ENCODE measurements around the gene SEMA7A.

The SEMA7A gene

GRCh38 chr15:74428970-74429780 is 4.6 kb downstream of the SEMA7A start:
- DNase-seq = no peak

GRCh38 chr15:74428442-74428787 is 5.3 kb downstream of the SEMA7A start:
- DNase-seq = no peak

- no peak for DNase-seq
Measured at GRCh38 chr15:74427607-74428441, 5.9 kb downstream of the SEMA7A start.

DNA sequence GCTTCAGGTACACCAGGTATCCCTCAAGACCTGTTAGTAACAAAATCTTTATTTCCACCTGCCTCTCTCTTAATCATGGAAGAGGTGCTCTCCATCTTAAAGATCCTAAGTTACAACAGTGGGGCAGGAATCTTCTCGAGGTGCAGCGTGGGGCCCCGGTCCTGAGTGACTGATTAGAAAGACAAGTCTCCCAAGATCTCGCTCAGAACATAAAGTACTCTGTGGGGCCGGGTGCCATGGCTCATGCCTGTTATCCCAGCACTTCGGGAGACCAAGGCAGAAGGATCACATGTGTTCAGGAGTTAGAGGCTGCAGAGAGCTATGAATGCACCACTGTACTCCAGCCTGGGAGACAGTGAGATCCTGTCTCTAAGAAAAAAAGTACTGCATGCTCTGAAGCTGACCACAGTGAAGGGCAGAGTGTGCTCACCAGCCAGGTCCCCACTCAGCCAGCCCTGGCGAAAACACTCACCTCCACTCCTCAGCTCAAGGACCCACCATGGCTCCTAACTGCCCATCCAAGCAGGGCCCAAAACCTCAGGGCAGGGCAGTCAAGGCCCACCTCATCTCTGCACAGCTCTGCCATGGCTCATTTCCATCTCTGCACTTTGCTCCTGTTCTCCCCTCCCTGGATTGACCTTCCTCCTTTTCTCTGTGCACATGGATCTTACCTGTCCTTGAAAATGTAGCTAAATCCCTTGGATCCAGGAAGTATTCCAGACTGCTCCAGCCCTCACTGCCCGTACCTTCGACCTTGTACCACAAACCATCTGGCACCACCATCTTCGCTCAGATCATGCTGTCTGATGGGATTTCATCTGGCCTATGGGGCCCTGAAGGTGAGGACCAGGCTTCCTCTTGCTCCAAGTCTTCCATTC is 7.1 kb downstream of the SEMA7A start:
- no peak for DNase-seq

GRCh38 chr15:74425630-74426029 is 8.1 kb downstream of the SEMA7A start:
- no peak for DNase-seq

- no peak for DNase-seq
Measured at GRCh38 chr15:74424901-74425528, 8.7 kb downstream of the SEMA7A start.

DNA sequence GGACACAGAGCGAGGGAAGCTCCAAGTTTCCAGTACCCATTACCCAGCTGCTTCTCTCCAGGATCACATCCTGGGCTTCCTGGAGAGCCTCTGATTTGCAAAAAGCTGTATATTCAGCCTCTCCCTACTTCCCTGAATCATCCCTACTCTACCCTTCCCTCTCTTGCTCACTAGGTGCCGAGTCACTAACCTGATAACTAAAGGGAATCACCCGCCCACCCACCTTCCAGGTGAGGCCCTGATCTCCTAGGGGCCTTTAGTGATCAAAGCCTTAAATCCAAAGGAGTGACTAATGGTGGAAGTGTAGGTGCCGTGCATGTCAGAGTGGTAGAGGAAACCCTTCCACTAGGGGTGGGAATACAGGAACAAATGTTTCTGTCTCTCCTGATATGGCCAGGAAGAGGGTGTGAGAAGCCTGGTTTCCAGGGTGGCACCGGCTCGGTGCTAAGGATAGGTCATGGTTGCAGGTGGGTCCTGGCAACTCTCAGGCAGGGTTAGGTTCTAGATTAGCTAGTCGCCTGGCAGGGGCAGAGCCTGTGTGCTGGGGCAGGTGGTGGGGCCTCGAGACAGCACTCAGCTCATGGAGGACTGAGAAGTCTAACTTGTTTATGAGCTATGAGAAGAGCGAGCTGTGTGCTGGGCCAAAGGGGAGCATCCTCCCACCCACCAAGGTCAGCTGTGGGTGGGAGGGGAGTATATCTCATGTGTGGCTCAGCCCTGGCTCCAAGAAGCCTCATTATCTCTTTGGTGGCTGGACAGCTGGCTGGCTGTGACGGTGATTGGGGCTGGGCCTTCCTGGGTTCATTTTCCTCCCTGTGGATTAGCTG is 10.1 kb downstream of the SEMA7A start:
- DNase-seq = no peak

- DNase-seq = no peak
Measured at GRCh38 chr15:74422652-74423430, 10.9 kb downstream of the SEMA7A start.

DNA sequence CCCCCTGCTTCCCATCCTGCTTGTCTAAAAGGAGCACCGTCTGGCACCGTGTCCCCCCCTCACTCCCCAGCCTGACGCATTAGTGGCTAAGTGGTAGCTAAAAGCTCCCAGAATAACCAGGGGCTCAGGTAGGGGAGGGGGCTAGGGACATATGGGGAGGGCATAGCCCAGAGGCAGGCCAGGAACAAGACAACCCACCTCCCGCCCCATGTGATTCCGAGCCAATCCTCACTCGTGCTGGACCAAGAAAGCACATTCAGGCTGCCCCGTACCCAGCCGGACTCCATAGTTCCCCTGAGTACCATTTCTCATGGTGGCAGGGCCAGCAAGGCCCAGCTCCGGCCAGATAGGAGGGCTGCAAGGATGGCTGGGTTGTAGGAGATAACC is 11.5 kb downstream of the SEMA7A start:
- no peak for DNase-seq

DNA sequence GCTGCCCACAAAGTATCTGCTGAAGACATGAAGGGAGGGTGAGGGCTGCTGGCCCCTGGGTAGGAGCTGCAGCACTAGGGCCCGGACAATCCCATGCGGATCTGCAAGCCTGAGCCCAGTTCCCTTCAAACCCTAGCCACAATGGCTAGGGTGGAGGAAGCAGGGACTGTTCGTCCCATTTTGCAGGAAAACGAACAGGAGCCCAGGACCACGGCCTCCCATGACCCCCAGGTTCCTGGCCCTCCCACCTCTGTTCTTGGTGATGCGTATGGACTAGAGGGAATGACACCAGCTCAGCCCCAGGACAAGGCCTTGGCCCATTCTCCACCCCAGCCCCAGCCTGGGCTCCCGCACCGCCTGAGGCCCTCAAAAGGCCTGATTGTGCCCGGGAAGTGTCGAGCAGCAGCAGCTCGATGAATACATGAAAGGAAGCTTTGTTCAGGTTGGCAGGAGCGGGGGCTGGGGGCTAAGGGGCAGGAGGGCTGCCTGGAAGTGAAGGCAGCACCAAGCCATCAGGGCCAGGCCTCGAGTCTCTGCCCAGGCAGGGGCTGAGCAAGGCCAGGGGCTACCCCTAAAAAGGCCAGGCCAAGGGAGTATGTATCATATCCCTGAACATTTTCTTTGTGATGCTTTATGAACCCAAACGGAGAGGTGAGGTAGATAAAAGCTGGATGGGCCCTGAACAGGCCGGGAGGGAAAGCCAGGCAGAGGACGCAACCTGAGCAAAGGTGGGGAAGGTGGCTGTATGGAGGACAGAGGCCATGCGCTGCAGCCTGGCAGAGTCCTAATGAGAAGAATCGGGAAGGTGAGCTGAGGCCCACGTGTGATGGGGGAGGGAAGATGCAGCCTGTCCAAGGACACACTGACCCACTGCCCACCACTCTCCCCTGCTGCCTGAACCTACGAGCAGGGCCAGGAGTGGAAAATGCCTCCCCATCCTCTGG is 12.2 kb downstream of the SEMA7A start:
- DNase-seq = no peak

DNA sequence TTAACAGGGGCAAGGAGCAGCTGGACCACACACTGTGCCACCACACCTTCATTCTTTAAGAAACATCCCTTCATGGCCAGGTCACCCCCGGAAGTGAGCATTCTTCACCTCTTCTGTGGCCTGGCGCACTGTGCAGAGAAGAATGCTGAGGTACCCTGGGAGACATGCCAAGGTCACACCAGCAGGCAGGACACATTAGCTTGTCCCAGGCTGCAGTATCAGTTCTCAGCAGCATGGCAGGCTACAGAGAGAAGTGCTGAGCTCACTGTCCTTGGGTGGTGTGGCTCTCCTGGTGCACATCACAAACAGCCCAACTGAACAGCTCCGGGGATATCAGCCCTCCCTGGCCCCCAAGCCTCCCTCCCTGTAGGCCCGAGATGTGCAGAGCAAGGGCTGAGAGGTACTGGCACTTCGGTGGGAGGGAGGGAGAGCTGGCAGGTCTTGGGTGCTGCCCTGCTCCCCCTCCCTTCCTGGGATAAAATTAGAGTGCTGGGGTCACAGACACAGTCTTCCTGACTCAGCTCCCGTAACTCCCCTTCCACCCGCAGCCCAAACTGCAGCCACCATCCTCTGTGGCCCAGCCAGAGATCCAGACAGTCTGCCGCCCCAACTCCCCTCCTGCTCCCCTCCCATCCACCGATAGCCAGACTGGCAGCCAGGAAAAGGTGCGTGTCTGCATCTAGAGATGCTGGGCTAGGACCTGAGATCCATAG is 13.4 kb downstream of the SEMA7A start:
- DNase-seq = no peak

DNA sequence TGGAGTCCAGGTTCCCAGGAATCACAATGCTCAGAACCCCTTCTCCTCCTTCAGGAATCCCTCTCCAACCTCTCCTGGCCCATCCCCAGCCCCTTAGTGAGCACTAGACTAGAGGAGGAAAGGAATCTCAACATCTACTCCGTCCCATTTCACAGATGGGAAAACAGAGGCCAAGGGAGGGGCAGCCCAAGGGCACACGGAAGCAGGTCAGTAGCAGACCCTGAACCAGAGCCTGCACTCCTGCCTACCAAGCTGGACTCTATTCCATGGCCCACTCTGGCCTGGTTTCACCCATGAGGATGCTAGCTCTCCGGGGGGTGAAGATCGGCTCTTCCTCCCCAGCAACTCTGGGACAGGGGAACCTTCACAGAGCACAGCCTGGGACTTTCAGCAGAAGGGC is 14.3 kb downstream of the SEMA7A start:
- DNase-seq = no peak

DNA sequence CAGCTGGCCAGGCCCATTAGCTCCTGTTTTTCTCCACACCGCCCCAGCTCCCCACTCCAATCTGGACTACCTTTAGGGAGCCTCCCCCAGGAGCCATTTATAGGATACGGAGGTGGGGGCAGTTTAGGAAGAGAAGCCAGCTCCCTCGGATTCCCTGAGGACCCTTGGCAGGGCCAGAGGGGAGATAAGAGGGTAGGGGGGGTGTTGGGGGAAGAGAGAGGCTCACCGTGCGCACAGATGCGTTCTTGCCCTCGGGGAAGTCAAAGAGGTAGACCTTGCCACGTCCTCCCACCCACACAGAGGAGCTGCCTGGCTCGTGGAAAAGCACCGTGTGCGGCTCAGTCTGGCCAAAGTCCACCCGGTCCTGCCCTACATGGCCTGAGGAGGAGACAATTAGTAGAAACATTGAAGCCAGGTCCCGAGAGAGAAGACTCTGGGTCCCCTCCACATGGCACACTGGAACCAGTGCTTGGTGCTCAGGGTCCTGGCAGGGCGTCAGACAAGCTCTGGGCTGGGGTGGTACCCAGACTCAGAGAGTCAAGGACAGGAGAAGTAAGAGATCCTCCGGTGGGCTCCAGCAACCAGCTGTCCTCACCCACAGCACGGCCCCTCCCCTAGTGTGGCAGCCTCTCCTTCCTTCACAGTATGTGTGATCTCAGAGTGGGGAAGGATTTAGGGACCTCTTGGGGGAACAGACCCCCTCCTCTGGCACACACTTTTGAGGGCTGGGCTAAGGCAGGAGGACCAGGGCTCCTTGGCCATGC is 15.0 kb downstream of the SEMA7A start:
- DNase-seq = no peak

DNA sequence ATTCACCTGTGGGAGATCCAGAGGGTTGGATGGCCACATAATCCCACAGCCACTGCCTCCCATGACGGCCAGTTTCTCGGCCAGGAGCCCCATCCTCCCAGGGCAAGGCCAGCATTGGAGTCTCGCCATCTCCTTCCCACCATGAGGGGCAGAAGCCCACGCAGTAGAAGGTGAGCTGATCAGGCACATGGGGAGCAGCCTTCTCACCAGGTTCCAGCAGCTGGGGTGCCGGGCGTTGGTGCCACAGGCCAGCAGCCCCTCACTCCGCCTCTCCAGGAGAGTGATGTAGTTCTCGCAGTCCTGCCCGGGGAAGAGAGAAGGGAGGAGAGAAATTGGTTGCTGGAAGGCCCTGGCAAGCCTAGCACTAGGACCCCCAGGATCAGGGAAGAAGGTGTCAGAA is 16.1 kb downstream of the SEMA7A start:
- DNase-seq = no peak

GRCh38 chr15:74417225-74417624 is 16.5 kb downstream of the SEMA7A start:
- no peak for DNase-seq

DNA sequence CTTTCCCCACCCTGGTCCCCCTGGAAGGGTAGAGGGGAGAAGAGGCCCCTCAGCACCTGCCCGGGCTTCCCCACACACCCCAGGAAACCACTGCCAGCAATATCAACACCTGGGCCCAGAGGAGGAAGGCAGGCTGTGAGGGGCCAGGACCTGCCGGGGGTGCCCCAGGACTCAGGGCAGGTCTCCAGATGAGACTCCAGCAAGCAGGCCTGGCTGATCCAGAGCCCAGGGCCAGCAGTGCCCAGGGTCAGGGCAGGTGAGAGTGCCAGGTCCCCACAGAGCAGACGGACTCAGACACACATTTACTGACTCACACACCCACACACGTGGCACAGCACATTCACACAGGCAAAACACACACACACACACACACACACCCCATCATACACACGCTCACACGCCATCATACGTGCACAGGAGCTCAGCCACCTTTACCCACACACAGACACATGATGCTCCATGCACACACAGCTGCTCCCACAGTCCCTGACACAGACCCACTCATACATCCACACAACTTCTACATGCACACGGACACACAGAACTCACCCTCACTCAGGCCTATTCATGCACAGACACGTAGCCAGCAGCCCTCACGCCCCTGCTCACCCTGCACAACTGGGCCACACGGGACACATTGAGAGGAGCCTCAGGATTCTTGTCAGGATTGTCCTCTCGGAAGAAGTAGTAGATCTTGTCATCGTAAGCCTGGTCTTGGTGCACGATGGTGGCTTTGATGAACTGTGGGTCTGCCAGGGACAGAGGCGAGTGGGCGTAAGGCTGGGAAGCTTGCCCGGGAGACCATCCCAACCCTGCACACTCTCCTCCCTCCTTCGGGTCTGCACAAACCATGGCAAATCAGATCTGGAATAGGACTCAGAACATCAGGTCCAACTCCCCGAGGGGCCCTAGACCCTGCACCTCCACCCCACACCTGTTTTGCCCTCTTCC is 17.5 kb downstream of the SEMA7A start:
- DNase-seq = no peak

Data from activated CD4-positive, alpha-beta T cell treated with anti-CD3 and anti-CD28 coated beads, Interleukin-2, amount 50 U/mL, for 16 hours (primary cell).